Osteoblast (primary cell): ENCODE data around the gene CXCL11. TPM values are rescaled to one million over a fixed set of nuclear protein-coding genes. Genes with fewer than 3 reads are reported as not detected.
"Not testable (repeated sequence)": the region's sequence is repeated elsewhere in the genome, so short reads cannot be mapped to it uniquely, and the experiment has no call there.

ENCODE experiments used
- DNase-seq: peaks from one replicate; pipeline ENCODE4 v3.0.0; 2011; ENCODE audit warnings: low spot score, mixed read lengths; ENCODE audit not compliant: insufficient read length; ENCODE audit errors: missing footprints
- H2AFZ ChIP-seq: 2 replicates; pipeline ENCODE4 v1.6.0; 2011; ENCODE audit warnings: mild to moderate bottlenecking, low read length
- H3K27ac ChIP-seq: 2 replicates; pipeline ENCODE4 v1.5.1; 2011; ENCODE audit warnings: mild to moderate bottlenecking, low read depth, low read length, moderate library complexity
- H3K27me3 ChIP-seq: 2 replicates; pipeline ENCODE4 v1.6.0; 2012; ENCODE audit warnings: mild to moderate bottlenecking, control low read depth, inconsistent platforms, low read length, moderate library complexity; ENCODE audit not compliant: insufficient read depth
- H3K36me3 ChIP-seq: 2 replicates; pipeline ENCODE4 v1.5.1; 2011; ENCODE audit warnings: mild to moderate bottlenecking, low read length, control low read depth, moderate library complexity; ENCODE audit not compliant: insufficient read depth
- H3K4me1 ChIP-seq: 2 replicates; pipeline ENCODE4 v1.5.1; 2011; ENCODE audit warnings: mild to moderate bottlenecking, low read length, control low read depth, moderate library complexity; ENCODE audit not compliant: insufficient read depth
- H3K4me2 ChIP-seq: 2 replicates; pipeline ENCODE4 v1.6.0; 2011; ENCODE audit warnings: mild to moderate bottlenecking, low read length; ENCODE audit not compliant: insufficient read depth
- H3K4me3 ChIP-seq: fragments of 200-600 bp; sonication (generic); 3 replicates; pipeline ENCODE4 v1.5.1; 2012; ENCODE audit warnings: mild to moderate bottlenecking, low read length, inconsistent platforms; ENCODE audit not compliant: insufficient read depth
- H3K79me2 ChIP-seq: 2 replicates; pipeline ENCODE4 v1.6.0; 2012; ENCODE audit warnings: mild to moderate bottlenecking, low read length, control low read depth, inconsistent platforms; ENCODE audit not compliant: insufficient read depth
- H3K9me3 ChIP-seq: 2 replicates; pipeline ENCODE4 v1.5.1; 2011; ENCODE audit warnings: low read depth, low read length, control low read depth
- H4K20me1 ChIP-seq: 2 replicates; pipeline ENCODE4 v1.6.0; 2012; ENCODE audit warnings: mild to moderate bottlenecking, low read length, control low read depth; ENCODE audit not compliant: insufficient read depth
- CTCF ChIP-seq: IDR thresholded peaks from 2 replicates; pipeline ENCODE4 v1.5.1; 2011; ENCODE audit warnings: mild to moderate bottlenecking, low read depth, low read length, moderate library complexity; ENCODE audit errors: extremely low read depth
- total RNA-seq: library from RNA; depleted of rRNA; stranded (reverse); fragments of >200 nt; gene quantifications from 2 replicates; pipeline ENCODE4 v1.2.3, GENCODE V29; 2012

Gene CXCL11
- total RNA-seq, 1 donor, result not detected

- H3K79me2 ChIP-seq, result no peaks in the 10 kb centered on the region
- DNase-seq, result no peak
- no peaks in the 10 kb centered on the region for H4K20me1 ChIP-seq
- H2AFZ ChIP-seq, result no peak overlapping the region
- peaks cover 6% of the 10 kb centered on the region for H3K27me3 ChIP-seq
- H3K9me3 ChIP-seq, result no peaks in the 10 kb centered on the region
- H3K27ac ChIP-seq, result no peak overlapping the region
- no peaks in the 10 kb centered on the region for H3K4me1 ChIP-seq
- no peak overlapping the region for H3K4me2 ChIP-seq
- no peak overlapping the region for H3K4me3 ChIP-seq
- no peaks in the 10 kb centered on the region for H3K36me3 ChIP-seq
- TF ChIP-seq CTCF, result no peak
These were observed 34.2 kb downstream of the CXCL11 start for GRCh38 chr4:76001700-76002099.

- no peaks in the 10 kb centered on the region for H3K36me3 ChIP-seq
- no peaks in the 10 kb centered on the region for H3K9me3 ChIP-seq
- no peak overlapping the region for H2AFZ ChIP-seq
- TF ChIP-seq CTCF, result no peak
- no peaks in the 10 kb centered on the region for H3K79me2 ChIP-seq
- no peaks in the 10 kb centered on the region for H3K4me1 ChIP-seq
- H3K27me3 ChIP-seq, result peaks cover 6% of the 10 kb centered on the region
- H3K4me3 ChIP-seq, result no peak overlapping the region
- no peak overlapping the region for H3K27ac ChIP-seq
- DNase-seq, result no peak
- no peaks in the 10 kb centered on the region for H4K20me1 ChIP-seq
- H3K4me2 ChIP-seq, result no peak overlapping the region
These were observed 35.6 kb downstream of the CXCL11 start for GRCh38 chr4:76000279-76000678.

- not testable (repeated sequence) for H3K9me3 ChIP-seq, H4K20me1 ChIP-seq, H3K36me3 ChIP-seq, H2AFZ ChIP-seq, H3K27ac ChIP-seq, DNase-seq, H3K4me2 ChIP-seq, H3K27me3 ChIP-seq, H3K4me3 ChIP-seq, H3K79me2 ChIP-seq, H3K4me1 ChIP-seq
These were observed 37.2 kb downstream of the CXCL11 start for GRCh38 chr4:75998525-75999147.

- Histone ChIP-seq H3K4me2 (no peak overlapping the region), H3K27me3 (peaks cover 3% of the 10 kb centered on the region), H3K4me3 (no peak overlapping the region), H4K20me1 (no peaks in the 10 kb centered on the region), H2AFZ (no peak overlapping the region), H3K9me3 (no peaks in the 10 kb centered on the region), H3K36me3 (no peaks in the 10 kb centered on the region), H3K79me2 (no peaks in the 10 kb centered on the region), H3K27ac (no peak overlapping the region), H3K4me1 (no peaks in the 10 kb centered on the region)
- no peak for TF ChIP-seq CTCF
- DNase-seq, result no peak
These were observed 37.9 kb downstream of the CXCL11 start for GRCh38 chr4:75997946-75998345.
